HG03060 (cell line): ENCODE measurements around the gene OR51B2.
A peak's percentile ranks its signal among the peaks of the same experiment; 100 is the strongest.
"Not testable (repeated sequence)": the region's sequence is repeated elsewhere in the genome, so short reads cannot be mapped to it uniquely, and the experiment has no call there.

Experiments used
- ATAC-seq: cut with Tn5 transposase; IDR thresholded peaks from one replicate; pipeline ENCODE4 v1.9.1; 2021; ENCODE audit warnings: low read depth, moderate number of reproducible peaks; ENCODE audit not compliant: unreplicated experiment

OR51B2 gene

GRCh38 chr11:5324197-5324596, at the start of gene OR51B2:
TSS of gene OR51B2 (minus strand) at chr11:5324297. CDS start at chr11:5324297, 0 bp downstream.
- ATAC-seq = no peak

- ATAC-seq = peak; percentile 50
Observed at GRCh38 chr11:5369789-5370188, 45.7 kb upstream of the OR51B2 start.

- ATAC-seq = no peak
Observed at GRCh38 chr11:5368502-5369043, 44.5 kb upstream of the OR51B2 start.

- no peak for ATAC-seq
Observed at GRCh38 chr11:5367448-5368074, 43.5 kb upstream of the OR51B2 start.

- ATAC-seq = no peak
Observed at GRCh38 chr11:5366856-5367255, 42.8 kb upstream of the OR51B2 start.

GRCh38 chr11:5366365-5366764, 42.3 kb upstream of the OR51B2 start:
- not testable (repeated sequence) for ATAC-seq

- ATAC-seq = no peak
Observed at GRCh38 chr11:5364214-5364613, 40.1 kb upstream of the OR51B2 start.

- ATAC-seq = no peak
Observed at GRCh38 chr11:5363679-5364078, 39.6 kb upstream of the OR51B2 start.

GRCh38 chr11:5362017-5362625, 38.0 kb upstream of the OR51B2 start:
- ATAC-seq = no peak

- not testable (repeated sequence) for ATAC-seq
Observed at GRCh38 chr11:5356031-5356430, 31.9 kb upstream of the OR51B2 start.

GRCh38 chr11:5351208-5351607, 27.1 kb upstream of the OR51B2 start, which contains the start of gene OR51B6:
TSS of gene OR51B6 (plus strand) at chr11:5351508. CDS start at chr11:5351508, 0 bp downstream.
- no peak for ATAC-seq

- no peak for ATAC-seq
Observed at GRCh38 chr11:5349550-5349949, 25.5 kb upstream of the OR51B2 start.

GRCh38 chr11:5348551-5349194, 24.6 kb upstream of the OR51B2 start:
- no peak for ATAC-seq

GRCh38 chr11:5345831-5346230, 21.7 kb upstream of the OR51B2 start:
- ATAC-seq = no peak

- no peak for ATAC-seq
Observed at GRCh38 chr11:5343474-5344335, 19.6 kb upstream of the OR51B2 start, which contains the start of gene OR51B5. TSS of gene OR51B5 (minus strand) at chr11:5343524. CDS start at chr11:5343524, 0 bp downstream.

GRCh38 chr11:5339771-5340322, 15.8 kb upstream of the OR51B2 start:
- peak; percentile 59 for ATAC-seq

GRCh38 chr11:5337253-5337652, 13.2 kb upstream of the OR51B2 start:
- not testable (repeated sequence) for ATAC-seq

- no peak for ATAC-seq
Observed at GRCh38 chr11:5336331-5336730, 12.2 kb upstream of the OR51B2 start.

- no peak for ATAC-seq
Observed at GRCh38 chr11:5335170-5335569, 11.1 kb upstream of the OR51B2 start.

GRCh38 chr11:5317292-5317691, 6.8 kb downstream of the OR51B2 start:
- no peak for ATAC-seq
